Measurements from ENCODE around the gene LBHD2.

DNA sequence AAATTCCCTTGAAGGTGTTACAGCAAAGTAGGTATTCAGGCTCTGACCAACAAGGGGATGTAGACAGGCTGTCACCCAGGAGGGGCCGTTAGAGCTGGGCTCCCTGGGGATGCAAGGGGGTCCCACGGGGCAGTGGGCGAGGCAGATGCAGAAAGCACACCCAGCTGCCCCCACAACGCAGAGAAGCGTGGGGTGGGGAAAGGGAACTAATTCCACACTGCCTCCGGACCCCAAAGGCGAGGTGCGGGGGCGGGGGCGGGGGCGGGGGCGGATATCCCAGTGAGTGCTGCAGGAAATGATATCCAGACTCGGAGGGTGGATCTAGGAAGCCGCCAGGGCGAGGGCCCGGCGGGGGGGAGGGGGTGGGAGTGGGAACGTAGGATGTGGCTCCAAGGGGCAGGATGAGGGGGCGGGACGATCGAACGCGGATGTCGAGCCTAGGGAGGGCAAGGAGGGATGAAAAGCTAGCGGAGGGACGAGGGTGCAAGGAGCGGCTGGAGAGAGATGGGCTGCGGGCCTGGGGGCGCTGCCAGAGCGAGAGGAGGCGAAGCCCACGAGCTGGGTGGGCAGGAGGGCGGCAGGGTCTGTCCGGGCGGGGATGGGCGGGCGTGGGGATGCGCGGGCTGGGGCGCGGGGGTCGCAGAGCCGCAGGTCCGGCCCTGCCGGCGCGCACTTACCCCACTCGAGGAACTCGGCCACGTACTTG lies 27.5 kb upstream of the LBHD2 start:
- TF ChIP-seq POLR2A (IDR thresholded peaks at IDR 0.05; ENCODE audit: low read length) (no peak), GATA1 (IDR thresholded peaks at IDR 0.05; ENCODE audit: low read depth, low read length) (no peak)

Data from erythroblast (primary cell).